Measurements from ENCODE around the gene ATPAF1. TPM values are rescaled to one million over a fixed set of nuclear protein-coding genes. Genes with fewer than 3 reads are reported as not detected.

The ATPAF1 gene
- total and polyA plus RNA-seq, 10 of the 15 experiments (the other 5 are each of a cell fraction or from before 2014, with no cell fraction given), result 15.2 to 93.5 (median 48.4) TPM

- FAIRE-seq (no peak), DNase-seq (ENCODE audit: low read depth, low spot score) (no peak), ATAC-seq (no peak)
- Histone ChIP-seq H4K20me1 (ENCODE audit: control insufficient read depth, insufficient read depth) (no peaks in the 10 kb centered on the region), H3K27me3 (replicated peaks in 1 of 2; ENCODE audit: control insufficient read depth in 2 of 2, insufficient read depth in 2 of 2, low read length in 1 of 2) (no peaks in the 10 kb centered on the region), H3K9ac (ENCODE audit: control insufficient read depth, insufficient read depth, low read length) (no peak overlapping the region), H3K4me2 (ENCODE audit: control insufficient read depth, insufficient read depth) (no peak overlapping the region), H3K4me3 (no peak overlapping the region), H3K36me3 (ENCODE audit: control insufficient read depth in 2 of 2, insufficient read depth in 2 of 2, low read length in 1 of 2) (peaks cover 16 to 43% of the 10 kb centered on the region in 2 experiments), H3K4me1 (ENCODE audit: control insufficient read depth, insufficient read depth, low read length) (no peaks in the 10 kb centered on the region), H2AFZ (ENCODE audit: control insufficient read depth, low read depth, low read length) (no peak overlapping the region), H3K9me3 (replicated peaks; ENCODE audit: control insufficient read depth, insufficient read depth, low read length) (no peaks in the 10 kb centered on the region), H3K27ac (ENCODE audit: control insufficient read depth, insufficient read depth) (no peak overlapping the region), H3K79me2 (ENCODE audit: control insufficient read depth, insufficient read depth, low read length) (no peaks in the 10 kb centered on the region)
- no TSS peak for BruUV-seq (replicated peaks)
- intact Hi-C loops (cut with micrococcal nuclease; ENCODE audit: unreplicated experiment) (no loop called here), in situ Hi-C loops (cut with MboI) (no loop called here)
- CTCF ChIA-PET, result interaction anchor here (1.5 kb wide), 1 partner anchor 38 kb away, joined by 3 read pairs; no protein-coding TSS in a partner anchor
- RAD21 ChIA-PET (ENCODE audit: unreplicated experiment), result no interaction called here
- WGBS (ENCODE audit: insufficient coverage, insufficient replicate concordance, low lambda C conversion rate, missing lambda C conversion rate), result 46% methylated on average over 1 of the region's 1 CpG
- POLR2A ChIA-PET, result no interaction called here
- no peak for TF ChIP-seq ZNF592 (IDR thresholded peaks at IDR 0.05)
- TF ChIP-seq RB1 (IDR thresholded peaks at IDR 0.05; ENCODE audit: borderline replicate concordance), result no peak
- TF ChIP-seq IRF4 (IDR thresholded peaks at IDR 0.05; ENCODE audit: low read depth, low read length), result no peak
- no peak for TF ChIP-seq IRF3 (IDR thresholded peaks at IDR 0.05)
- TF ChIP-seq PKNOX1 (IDR thresholded peaks at IDR 0.05), result no peak
- TF ChIP-seq TBL1XR1 (IDR thresholded peaks at IDR 0.05; ENCODE audit: low read depth, low read length), result no peak
- TF ChIP-seq ZNF217 (IDR thresholded peaks at IDR 0.05), result no peak
- TF ChIP-seq ASH2L (IDR thresholded peaks at IDR 0.05; ENCODE audit: borderline replicate concordance, low read depth), result no peak
- TF ChIP-seq BCL11A (IDR thresholded peaks at IDR 0.05; ENCODE audit: low read depth, low read length), result no peak
- TF ChIP-seq GABPA (IDR thresholded peaks at IDR 0.05; ENCODE audit: low read depth), result no peak
- TF ChIP-seq ZNF274 (IDR thresholded peaks at IDR 0.05; ENCODE audit: insufficient read depth, insufficient read length), result no peak
- TF ChIP-seq CBX3 (IDR thresholded peaks at IDR 0.05; ENCODE audit: borderline replicate concordance, low read depth), result no peak
- no peak for TF ChIP-seq NFYB (IDR thresholded peaks at IDR 0.05; ENCODE audit: insufficient read depth, low read depth, low read length)
- no peak for TF ChIP-seq EED (IDR thresholded peaks at IDR 0.05; ENCODE audit: low read depth)
- no peak for TF ChIP-seq MYB (IDR thresholded peaks at IDR 0.05; ENCODE audit: borderline replicate concordance, low read depth, low read length)
- TF ChIP-seq E4F1 (IDR thresholded peaks at IDR 0.05; ENCODE audit: borderline replicate concordance, partially characterized antibody), result no peak
- TF ChIP-seq KAT2A (conservative IDR thresholded peaks at IDR 0.05; ENCODE audit: control insufficient read depth, low read depth, low read length), result no peak
- SMC1A ChIA-PET (ENCODE audit: uncharacterized antibody, unreplicated experiment), result interaction anchor here (0.9 to 3.1 kb wide), 3 partner anchors 10 to 21 kb away, joined by 3 to 8 read pairs (median 3); no protein-coding TSS in a partner anchor
Observed at GRCh38 chr1:46686255-46686654, 18.1 kb upstream of the ATPAF1 start.
